Esophagus muscularis mucosa (tissue), 4 donors: ENCODE measurements around the gene AACS. TPM values are rescaled to one million over a fixed set of nuclear protein-coding genes. Genes with fewer than 3 reads are reported as not detected.
"Not testable (repeated sequence)": the region's sequence is repeated elsewhere in the genome, so short reads cannot be mapped to it uniquely, and the experiment has no call there.

Experiments used
- DNase-seq: peaks from one replicate; pipeline ENCODE4 v3.0.0-alpha.2; 2017; ENCODE audit errors: extremely low spot score
- H3K27ac ChIP-seq, 4 donors: fragments of 200-600 bp; sonication (generic); replicated peaks in 1 of 4; 1 replicate in 3 of 4; 2 replicates in 1 of 4; pipeline ENCODE4 v1.5.1; 2016 to 2019; ENCODE audit warnings: mild to moderate bottlenecking in 1 of 4
- H3K27me3 ChIP-seq, 4 donors: fragments of 200-600 bp; sonication (generic); one replicate each; pipeline versions ENCODE4 v1.5.1 to v1.6.0; 2016 to 2019
- H3K36me3 ChIP-seq, 4 donors: fragments of 200-600 bp; sonication (generic); one replicate each; pipeline ENCODE4 v1.5.1; 2016 to 2019
- H3K4me1 ChIP-seq, 4 donors: fragments of 200-600 bp; sonication (generic); one replicate each; pipeline ENCODE4 v1.5.1; 2016 to 2019
- H3K4me3 ChIP-seq, 4 donors: fragments of 200-600 bp; sonication (generic); 1 replicate in 2 of 4; 2 replicates in 2 of 4; pipeline ENCODE4 v1.5.1; 2016 to 2019; ENCODE audit warnings: mild to moderate bottlenecking in 4 of 4, moderate library complexity in 1 of 4
- H3K9me3 ChIP-seq, 4 donors: fragments of 200-600 bp; sonication (generic); 1 replicate in 3 of 4; 2 replicates in 1 of 4; pipeline ENCODE4 v1.5.1; 2016 to 2019
- EP300 ChIP-seq: sonication (generic); formaldehyde crosslinking; IDR thresholded peaks from one replicate; pipeline ENCODE4 v1.6.1; 2017; ENCODE audit warnings: antibody characterized with exemption
- POLR2A ChIP-seq: fragments of 450-650 bp; IDR thresholded peaks from one replicate; pipeline ENCODE4 v1.6.1; 2017; ENCODE audit warnings: antibody characterized with exemption, moderate library complexity, mild to moderate bottlenecking, low read depth
- POLR2AphosphoS5 ChIP-seq, 2 donors: sonication (generic); formaldehyde crosslinking; IDR thresholded peaks; one replicate each; pipeline ENCODE4 v1.6.1; 2017; ENCODE audit warnings: antibody characterized with exemption in 2 of 2
- WGBS: methylation state at CpG from one replicate; pipeline ENCODE4 v1.1.5; 2018; 5-methylcytosine and 5-hydroxymethylcytosine counted together
- intact Hi-C: fragments of 100-400 bp; cut with DNase I; formaldehyde crosslinking; loops from one replicate; pipeline ENCODE4 v1.15.1; 2023
- total RNA-seq, 4 donors: library from RNA; depleted of rRNA; stranded (reverse); fragments of >200 nt; gene quantifications; one replicate each; pipeline versions ENCODE4 v1.1.0 to v1.2.1, GENCODE V29; 2016
- TF ChIP-seq, protein P1 (sequence below), 3 experiments: fragments of 200-600 bp in 2 of 3; fragments of 450-650 bp in 1 of 3; sonication (generic) in 2 of 3; IDR thresholded peaks; one replicate each; pipeline ENCODE4 v1.5.1; 2017 to 2019; ENCODE audit warnings: antibody characterized with exemption in 3 of 3, mild to moderate bottlenecking in 2 of 3, moderate library complexity in 1 of 3

Gene AACS
- total RNA-seq, 4 donors from 2014 or later: 10.2 to 16.7 (median 13.9) TPM

DNA sequence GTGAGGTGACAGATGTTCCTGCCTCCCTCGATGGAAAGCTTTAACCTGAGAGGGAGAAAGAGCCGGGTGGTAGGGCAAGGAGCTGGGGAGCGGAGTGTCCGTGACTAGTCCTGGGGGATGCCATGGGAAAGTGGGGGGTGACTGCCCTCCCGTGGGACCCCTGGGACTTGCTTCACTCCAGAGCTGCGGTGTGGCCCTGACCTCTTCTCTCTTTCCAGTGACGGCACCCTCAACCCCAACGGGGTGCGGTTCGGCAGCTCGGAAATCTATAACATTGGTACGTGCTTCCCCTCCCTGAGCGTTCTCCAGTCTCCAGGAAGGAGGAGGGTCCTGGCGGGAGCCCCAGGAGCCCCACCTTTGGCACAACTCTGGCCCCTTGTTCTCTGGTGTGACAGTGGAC, 69.3 kb downstream of the AACS start:
- peaks cover 13 to 74% (median 32%) of the 10 kb centered on the region in 4 donors for H3K36me3 ChIP-seq
- H3K27ac ChIP-seq: no peak overlapping the region
- intact Hi-C loops: no loop called here
- no peak overlapping the region for H3K4me3 ChIP-seq
- DNase-seq: no peak
- H3K9me3 ChIP-seq: no peaks in the 10 kb centered on the region
- H3K27me3 ChIP-seq: no peaks in the 10 kb centered on the region
- TF ChIP-seq, protein P1, sequence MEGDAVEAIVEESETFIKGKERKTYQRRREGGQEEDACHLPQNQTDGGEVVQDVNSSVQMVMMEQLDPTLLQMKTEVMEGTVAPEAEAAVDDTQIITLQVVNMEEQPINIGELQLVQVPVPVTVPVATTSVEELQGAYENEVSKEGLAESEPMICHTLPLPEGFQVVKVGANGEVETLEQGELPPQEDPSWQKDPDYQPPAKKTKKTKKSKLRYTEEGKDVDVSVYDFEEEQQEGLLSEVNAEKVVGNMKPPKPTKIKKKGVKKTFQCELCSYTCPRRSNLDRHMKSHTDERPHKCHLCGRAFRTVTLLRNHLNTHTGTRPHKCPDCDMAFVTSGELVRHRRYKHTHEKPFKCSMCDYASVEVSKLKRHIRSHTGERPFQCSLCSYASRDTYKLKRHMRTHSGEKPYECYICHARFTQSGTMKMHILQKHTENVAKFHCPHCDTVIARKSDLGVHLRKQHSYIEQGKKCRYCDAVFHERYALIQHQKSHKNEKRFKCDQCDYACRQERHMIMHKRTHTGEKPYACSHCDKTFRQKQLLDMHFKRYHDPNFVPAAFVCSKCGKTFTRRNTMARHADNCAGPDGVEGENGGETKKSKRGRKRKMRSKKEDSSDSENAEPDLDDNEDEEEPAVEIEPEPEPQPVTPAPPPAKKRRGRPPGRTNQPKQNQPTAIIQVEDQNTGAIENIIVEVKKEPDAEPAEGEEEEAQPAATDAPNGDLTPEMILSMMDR (IDR thresholded peaks at IDR 0.05): no peak
- no peak for TF ChIP-seq POLR2AphosphoS5 (IDR thresholded peaks at IDR 0.05)
- no peak for TF ChIP-seq EP300
- no peak for TF ChIP-seq POLR2A
- WGBS: 89% methylated on average over 14 of the region's 14 CpGs
- H3K4me1 ChIP-seq: no peaks in the 10 kb centered on the region

DNA sequence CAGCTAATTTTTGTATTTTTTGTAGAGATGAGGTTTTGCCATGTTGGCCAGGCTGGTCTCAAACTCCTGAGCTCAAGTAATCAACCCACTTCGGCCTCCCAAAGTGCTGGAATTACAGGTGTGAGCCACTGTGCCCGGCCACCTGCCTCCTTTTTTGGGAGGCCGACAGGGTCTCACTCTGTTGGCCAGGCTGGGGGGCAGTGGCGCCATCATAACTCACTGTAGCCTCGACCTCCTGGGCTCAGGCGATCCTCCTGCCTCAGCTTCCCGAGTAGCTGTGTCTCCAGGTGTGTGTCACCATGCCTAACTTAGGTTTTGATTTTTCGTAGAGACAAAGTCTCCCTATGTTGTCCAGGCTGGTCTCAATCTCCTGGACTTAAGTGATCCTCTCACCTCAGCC, 70.7 kb downstream of the AACS start:
- H3K4me3 ChIP-seq: no peak overlapping the region
- H3K36me3 ChIP-seq: peaks cover 13 to 64% (median 26%) of the 10 kb centered on the region in 4 donors
- intact Hi-C loops: no loop called here
- H3K27me3 ChIP-seq: no peaks in the 10 kb centered on the region
- 100% methylated on average over 8 of the region's 8 CpGs for WGBS
- H3K4me1 ChIP-seq: no peaks in the 10 kb centered on the region
- TF ChIP-seq, protein P1 (IDR thresholded peaks at IDR 0.05): no peak
- TF ChIP-seq EP300 (no peak), POLR2A (no peak), POLR2AphosphoS5 (IDR thresholded peaks at IDR 0.05) (no peak)
- H3K27ac ChIP-seq: no peak overlapping the region
- DNase-seq: no peak
- H3K9me3 ChIP-seq: no peaks in the 10 kb centered on the region

DNA sequence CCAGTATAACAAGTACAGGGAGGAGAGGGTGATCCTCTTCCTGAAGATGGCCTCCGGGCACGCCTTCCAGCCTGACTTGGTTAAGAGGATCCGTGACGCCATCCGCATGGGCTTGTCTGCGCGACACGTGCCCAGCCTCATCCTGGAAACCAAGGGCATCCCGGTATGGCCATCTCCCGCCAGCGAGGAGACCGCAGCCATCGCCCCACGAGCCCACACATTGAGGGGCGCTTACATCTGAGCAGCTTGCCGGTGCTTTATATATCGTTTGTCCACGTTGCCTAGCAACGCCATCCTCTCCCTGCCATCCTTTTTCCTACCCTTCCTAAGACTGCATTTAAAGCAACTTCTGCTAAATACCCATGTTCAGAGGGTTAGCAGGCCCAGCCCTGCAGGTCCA, 71.5 kb downstream of the AACS start:
- TF ChIP-seq POLR2A: no peak
- no peaks in the 10 kb centered on the region for H3K27me3 ChIP-seq
- H3K27ac ChIP-seq: no peak overlapping the region
- H3K36me3 ChIP-seq: peaks cover 13 to 59% (median 26%) of the 10 kb centered on the region in 4 donors
- no peaks in the 10 kb centered on the region for H3K4me1 ChIP-seq
- no peaks in the 10 kb centered on the region for H3K9me3 ChIP-seq
- intact Hi-C loops: no loop called here
- WGBS: 84% methylated on average over 17 of the region's 19 CpGs
- H3K4me3 ChIP-seq: no peak overlapping the region
- DNase-seq: no peak

DNA sequence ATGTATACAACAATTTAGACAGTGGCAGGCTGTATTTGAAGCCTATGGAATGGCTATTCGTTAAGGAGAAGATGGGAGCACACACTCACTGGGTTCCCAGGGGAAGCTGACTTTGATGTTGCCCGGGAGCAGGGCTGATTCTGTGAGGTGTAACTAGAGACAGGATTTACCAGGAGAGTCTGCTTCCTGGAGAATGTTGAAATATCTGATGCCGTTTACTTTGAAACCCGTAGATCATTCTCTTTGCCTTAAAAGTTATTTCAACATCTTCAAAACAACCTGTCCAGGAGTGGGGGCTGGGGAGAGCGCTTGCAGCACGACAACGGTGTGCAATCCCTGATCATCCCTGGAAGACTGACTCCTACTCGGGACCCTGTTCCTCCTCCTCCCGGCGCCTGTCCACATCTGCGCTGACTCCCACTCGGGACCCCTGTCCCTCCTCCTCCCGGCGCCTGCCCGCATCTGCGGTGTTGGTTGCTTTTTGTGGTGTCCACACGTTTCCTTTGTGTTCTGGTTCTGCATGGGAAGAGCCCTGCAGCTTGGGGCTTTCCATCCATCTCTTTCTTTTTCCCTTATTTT, 72.6 kb downstream of the AACS start:
- no peak for DNase-seq
- Histone ChIP-seq H3K4me3 (no peak overlapping the region), H3K27me3 (no peaks in the 10 kb centered on the region), H3K27ac (no peak overlapping the region), H3K9me3 (no peaks in the 10 kb centered on the region), H3K36me3 (peaks cover 13 to 57% (median 26%) of the 10 kb centered on the region in 4 donors), H3K4me1 (no peaks in the 10 kb centered on the region)
- intact Hi-C loops: no loop called here
- 82% methylated on average over 17 of the region's 17 CpGs for WGBS
- TF ChIP-seq EP300 (no peak), POLR2A (no peak), POLR2AphosphoS5 (IDR thresholded peaks at IDR 0.05) (no peak)
- TF ChIP-seq, protein P1 (IDR thresholded peaks at IDR 0.05): no peak

DNA sequence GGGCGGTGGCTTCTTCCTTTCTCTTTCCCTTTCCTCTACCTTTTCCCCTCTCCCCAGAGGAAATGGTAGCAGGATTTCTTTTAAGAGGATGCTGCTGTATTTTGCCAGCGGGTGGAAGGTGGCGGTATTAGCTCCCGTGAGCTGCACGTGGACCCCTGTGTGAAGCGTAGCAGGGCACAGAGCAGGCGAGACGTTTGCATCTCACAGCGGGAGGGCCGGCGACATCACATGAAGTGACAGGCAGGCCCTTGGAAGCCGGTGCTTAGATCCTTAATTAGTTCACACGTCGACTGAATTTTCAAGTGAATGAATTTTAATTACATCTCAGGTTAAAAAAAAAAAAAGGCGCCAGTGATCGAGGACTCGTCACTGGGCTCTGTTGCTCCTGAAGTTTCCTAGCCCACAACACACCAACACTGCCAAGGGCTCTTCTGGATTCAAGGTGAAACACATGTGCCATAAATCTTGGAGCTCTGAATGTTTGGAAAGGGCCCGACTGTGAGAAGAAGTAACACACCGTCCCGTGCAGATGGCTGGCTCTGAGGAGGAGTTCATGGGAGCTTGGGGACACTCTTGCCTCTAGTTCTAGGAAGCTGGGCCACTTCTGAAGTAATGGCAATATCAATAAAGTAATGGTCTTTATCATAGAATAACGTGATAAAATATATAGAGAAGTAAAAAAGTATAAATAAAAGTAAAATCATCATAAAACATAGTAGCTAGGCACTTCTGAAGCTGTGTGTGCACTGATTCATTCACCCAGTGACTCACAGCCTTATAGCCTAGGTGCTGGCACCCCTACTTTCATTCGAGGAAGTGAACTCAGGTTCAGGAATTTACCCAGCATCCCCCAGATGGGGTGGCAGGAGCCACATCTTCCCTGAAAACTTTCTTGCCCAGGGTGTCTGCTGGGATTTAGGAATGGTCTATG, 75.3 kb downstream of the AACS start:
- no peak overlapping the region for H3K4me3 ChIP-seq
- H3K4me1 ChIP-seq: peaks cover 0 to 4% (median 0%) of the 10 kb centered on the region in 4 donors
- no peaks in the 10 kb centered on the region for H3K27me3 ChIP-seq
- TF ChIP-seq, protein P1 (IDR thresholded peaks at IDR 0.05): no peak
- TF ChIP-seq POLR2A (no peak), POLR2AphosphoS5 (IDR thresholded peaks at IDR 0.05) (no peak), EP300 (no peak)
- DNase-seq: no peak
- H3K36me3 ChIP-seq: peaks cover 5 to 30% (median 13%) of the 10 kb centered on the region in 4 donors
- 71% methylated on average over 21 of the region's 22 CpGs for WGBS
- intact Hi-C loops: no loop called here
- H3K9me3 ChIP-seq: no peaks in the 10 kb centered on the region
- H3K27ac ChIP-seq: no peak overlapping the region

DNA sequence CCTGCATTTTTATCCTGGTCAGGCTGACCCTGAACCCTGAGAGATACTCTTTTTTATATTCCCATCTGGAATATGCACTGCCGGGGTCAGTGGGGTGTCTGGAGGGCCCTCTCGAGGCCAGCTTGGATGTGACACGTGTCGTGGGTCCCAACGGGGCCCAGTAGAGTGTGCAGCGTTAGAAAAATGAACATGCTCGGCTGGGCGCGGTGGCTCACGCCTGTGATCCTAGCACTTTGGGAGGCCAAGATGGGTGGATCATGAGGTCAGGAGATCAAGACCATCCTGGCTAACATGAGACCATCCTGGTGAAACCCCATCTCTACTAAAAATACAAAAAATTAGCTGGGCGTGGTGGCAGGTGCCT, 76.0 kb downstream of the AACS start:
- not testable (repeated sequence) for H3K9me3 ChIP-seq
- WGBS: 94% methylated on average over 11 of the region's 11 CpGs

More for the DNA sequence above, 76.0 kb downstream of the AACS start:
- intact Hi-C loops, H3K4me3 ChIP-seq, H3K27ac ChIP-seq, DNase-seq, H3K4me1 ChIP-seq, H3K27me3 ChIP-seq: not testable (repeated sequence)
- H3K36me3 ChIP-seq: peaks cover 5 to 24% (median 8%) of the 10 kb centered on the region in 4 donors
